H1 (cell line): Measurements from ENCODE around the gene SLC12A6. TPM values are rescaled to one million over a fixed set of nuclear protein-coding genes. Genes with fewer than 3 reads are reported as not detected.

Experiments
- CTCF ChIA-PET: fragments of 300-600 bp; sonication (Branson Sonifier 250); formaldehyde crosslinking; loops from one replicate; lab custom pipeline; 2021; ENCODE audit not compliant: partially characterized antibody; lab: Charles Lee
- POLR2A ChIA-PET: fragments of 300-600 bp; sonication (Branson Sonifier 250); formaldehyde crosslinking; loops from one replicate; lab custom pipeline; 2021; ENCODE audit warnings: inconsistent platforms; ENCODE audit not compliant: partially characterized antibody; lab: Charles Lee
- DNase-seq, 2 experiments: peaks; one replicate each; pipeline versions ENCODE4 v3.0.0 to v3.0.0-alpha.2; 2010 to 2022; ENCODE audit warnings: low spot score in 2 of 2, low read depth in 1 of 2, mixed read lengths in 1 of 2
- FAIRE-seq: peaks from 2 replicates; lab custom pipeline; 2011; peaks lifted over from hg19 to GRCh38; lab: Jason Lieb, UNC
- H2AFZ ChIP-seq: 2 replicates; pipeline ENCODE4 v1.8.1; 2012; ENCODE audit warnings: low read length, inconsistent platforms
- H2AK5ac ChIP-seq: 2 replicates; pipeline ENCODE4 v1.6.1; 2013; ENCODE audit warnings: low read depth, low read length
- H2BK120ac ChIP-seq: replicated peaks from 2 replicates; pipeline ENCODE3; 2013; ENCODE audit warnings: low read depth, low read length, inconsistent platforms
- H2BK12ac ChIP-seq: 2 replicates; pipeline ENCODE4 v1.6.1; 2013; ENCODE audit warnings: low read depth, low read length
- H2BK15ac ChIP-seq: 2 replicates; pipeline ENCODE4 v1.6.1; 2013; ENCODE audit warnings: low read length
- H2BK20ac ChIP-seq: 2 replicates; pipeline ENCODE4 v1.6.1; 2013; ENCODE audit warnings: low read length
- H2BK5ac ChIP-seq: 2 replicates; pipeline ENCODE4 v1.6.1; 2013; ENCODE audit warnings: low read depth, low read length
- H3K14ac ChIP-seq: 2 replicates; pipeline ENCODE4 v1.6.1; 2013; ENCODE audit warnings: inconsistent platforms; ENCODE audit not compliant: insufficient read length
- H3K18ac ChIP-seq: 2 replicates; pipeline ENCODE4 v1.6.1; 2013; ENCODE audit warnings: low read length; ENCODE audit errors: extremely low read depth
- H3K23ac ChIP-seq: 2 replicates; pipeline ENCODE4 v1.6.1; 2013; ENCODE audit warnings: inconsistent platforms; ENCODE audit not compliant: insufficient read length
- H3K23me2 ChIP-seq: 2 replicates; pipeline ENCODE4 v1.6.1; 2013; ENCODE audit warnings: low read depth, low read length
- H3K27ac ChIP-seq: 2 replicates; pipeline ENCODE4 v1.6.1; 2011; ENCODE audit warnings: low read depth, low read length, inconsistent platforms
- H3K27me3 ChIP-seq, 4 experiments: replicated peaks in 1 of 4; 1 replicate in 1 of 4; 2 replicates in 3 of 4; pipeline versions ENCODE4 v1.6.1 to v1.8.1; 2011 to 2013; ENCODE audit warnings: low read length in 3 of 4, mild to moderate bottlenecking in 3 of 4, inconsistent platforms in 2 of 4, mixed read lengths in 2 of 4, moderate library complexity in 1 of 4; ENCODE audit not compliant: control insufficient read depth in 3 of 4, insufficient read depth in 3 of 4; ENCODE audit errors: extremely low read depth in 1 of 4
- H3K36me3 ChIP-seq, 4 experiments: 2 replicates each; pipeline versions ENCODE4 v1.6.1 to v1.8.1; 2011 to 2013; ENCODE audit warnings: mild to moderate bottlenecking in 4 of 4, low read length in 3 of 4, moderate library complexity in 2 of 4, control low read depth in 1 of 4, inconsistent platforms in 1 of 4; ENCODE audit not compliant: insufficient read depth in 4 of 4, control insufficient read depth in 2 of 4
- H3K4ac ChIP-seq: replicated peaks from 2 replicates; pipeline ENCODE3; 2013; ENCODE audit warnings: low read length, low read depth, mixed read lengths, inconsistent platforms; ENCODE audit not compliant: insufficient read length
- H3K4me1 ChIP-seq, 4 experiments: replicated peaks in 1 of 4; 1 replicate in 1 of 4; 2 replicates in 3 of 4; pipeline versions ENCODE4 v1.6.1 to v1.8.1; 2011 to 2013; ENCODE audit warnings: low read length in 3 of 4, inconsistent platforms in 2 of 4, mixed read lengths in 1 of 4; ENCODE audit not compliant: insufficient read depth in 4 of 4, control insufficient read depth in 3 of 4
- H3K4me2 ChIP-seq, 2 experiments: 2 replicates each; pipeline versions ENCODE4 v1.6.1 to v1.8.1; 2011 to 2013; ENCODE audit warnings: low read depth in 2 of 2, low read length in 2 of 2, control low read depth in 1 of 2, inconsistent platforms in 1 of 2, mild to moderate bottlenecking in 1 of 2; ENCODE audit not compliant: insufficient read depth in 1 of 2
- H3K4me3 ChIP-seq, 4 experiments: fragments of 200-600, 300-600 bp in 1 of 4; sonication (generic), shearing (Covaris generic), sonication (Bioruptor Twin) in 1 of 4; 2 replicates each; pipeline versions ENCODE4 v1.5.1 to v1.8.1; 2011 to 2016; ENCODE audit warnings: low read length in 4 of 4, low read depth in 3 of 4, control low read depth in 2 of 4, inconsistent platforms in 2 of 4, mild to moderate bottlenecking in 2 of 4, mixed read lengths in 1 of 4, moderate library complexity in 1 of 4; ENCODE audit not compliant: insufficient read depth in 2 of 4; ENCODE audit errors: extremely low read depth in 1 of 4
- H3K56ac ChIP-seq: replicated peaks from 2 replicates; pipeline ENCODE3; 2013; ENCODE audit warnings: low read depth, mild to moderate bottlenecking, mixed read lengths, low read length, inconsistent platforms; ENCODE audit not compliant: insufficient read length
- H3K79me1 ChIP-seq: 2 replicates; pipeline ENCODE4 v1.6.1; 2013; ENCODE audit warnings: low read depth, low read length, control low read depth
- H3K79me2 ChIP-seq, 2 experiments: 2 replicates each; pipeline versions ENCODE4 v1.6.1 to v1.8.1; 2012 to 2013; ENCODE audit warnings: low read length in 2 of 2, mild to moderate bottlenecking in 2 of 2, inconsistent platforms in 1 of 2; ENCODE audit not compliant: insufficient read depth in 2 of 2, control insufficient read depth in 1 of 2
- H3K9ac ChIP-seq, 4 experiments: replicated peaks in 1 of 4; 1 replicate in 1 of 4; 2 replicates in 3 of 4; pipeline versions ENCODE4 v1.6.1 to v1.8.1; 2011 to 2013; ENCODE audit warnings: low read depth in 3 of 4, low read length in 3 of 4, control low read depth in 2 of 4, mild to moderate bottlenecking in 2 of 4, moderate library complexity in 2 of 4, inconsistent platforms in 1 of 4; ENCODE audit errors: extremely low read depth in 1 of 4
- H3K9me3 ChIP-seq, 2 experiments: 2 replicates each; pipeline versions ENCODE4 v1.6.1 to v1.8.1; 2012 to 2013; ENCODE audit warnings: mild to moderate bottlenecking in 2 of 2, moderate library complexity in 2 of 2, control low read depth in 1 of 2, inconsistent platforms in 1 of 2, low read depth in 1 of 2, low read length in 1 of 2, mixed read lengths in 1 of 2; ENCODE audit not compliant: insufficient read depth in 2 of 2
- H4K20me1 ChIP-seq, 2 experiments: replicated peaks in 1 of 2; 2 replicates each; pipeline versions ENCODE3 to v1.8.1; 2011 to 2013; ENCODE audit warnings: inconsistent platforms in 2 of 2, low read length in 2 of 2, mild to moderate bottlenecking in 1 of 2; ENCODE audit not compliant: insufficient read depth in 2 of 2, control insufficient read depth in 1 of 2
- H4K5ac ChIP-seq: 2 replicates; pipeline ENCODE4 v1.6.1; 2013; ENCODE audit warnings: low read length, low read depth, mixed read lengths, inconsistent platforms; ENCODE audit not compliant: insufficient read length
- H4K8ac ChIP-seq: 2 replicates; pipeline ENCODE4 v1.8.0; 2013; ENCODE audit warnings: mild to moderate bottlenecking, moderate library complexity, low read length, inconsistent platforms; ENCODE audit not compliant: insufficient read depth; ENCODE audit errors: extremely low read depth
- H4K91ac ChIP-seq: replicated peaks from 2 replicates; pipeline ENCODE3; 2013; ENCODE audit warnings: low read length, mixed read lengths, inconsistent platforms; ENCODE audit not compliant: insufficient read length
- CHD1 ChIP-seq: IDR thresholded peaks from 2 replicates; pipeline ENCODE4 v1.6.1; 2012; ENCODE audit warnings: low read depth, low read length, improper control_type of control experiment
- KDM5A ChIP-seq: fragments of 200-600 bp; IDR thresholded peaks from 2 replicates; pipeline ENCODE4 v1.7.1; 2012; ENCODE audit warnings: mild to moderate bottlenecking, low read length, inconsistent platforms, mixed read lengths
- PHF8 ChIP-seq: fragments of 200-600 bp; sonication (generic); conservative IDR thresholded peaks from 2 replicates; pipeline ENCODE4 v1.7.1; 2012; ENCODE audit warnings: low read depth, mild to moderate bottlenecking, inconsistent platforms, low read length, moderate library complexity
- RAD21 ChIP-seq, 2 experiments: IDR thresholded peaks in 1 of 2; conservative IDR thresholded peaks in 1 of 2; 2 replicates each; pipeline ENCODE4 v1.6.1; 2011; ENCODE audit warnings: low read depth in 2 of 2, low read length in 2 of 2, improper control_type of control experiment in 1 of 2, inconsistent platforms in 1 of 2, mild to moderate bottlenecking in 1 of 2, moderate library complexity in 1 of 2
- RXRA ChIP-seq: IDR thresholded peaks from 2 replicates; pipeline ENCODE4 v1.6.1; 2011; ENCODE audit warnings: low read depth, mild to moderate bottlenecking, low read length, moderate library complexity; ENCODE audit not compliant: insufficient read depth
- WGBS, 2 experiments: shearing (Covaris generic) in 1 of 2; methylation state at CpG; one replicate each; pipeline versions ENCODE4 v1.1.6 to v1.1.7; 2013 to 2015; ENCODE audit warnings: low lambda C conversion rate in 2 of 2, mixed read lengths in 2 of 2, inconsistent platforms in 1 of 2, low coverage in 1 of 2, missing lambda C conversion rate in 1 of 2; ENCODE audit not compliant: insufficient replicate concordance in 2 of 2, insufficient coverage in 1 of 2, insufficient read length in 1 of 2; ENCODE audit errors: extremely low coverage in 1 of 2, missing lambda C conversion rate in 1 of 2; 5-methylcytosine and 5-hydroxymethylcytosine counted together
- polyA plus RNA-seq, 7 experiments: library from polyadenylated mRNA; depleted of rRNA in 3 of 7; stranded (reverse) in 5 of 7; unstranded in 2 of 7; fragments of >200 nt in 5 of 7; fragments of 200-250 nt in 2 of 7; gene quantifications; 1 replicate in 5 of 7; 2 replicates in 1 of 7; 4 replicates in 1 of 7; pipeline versions ENCODE4 v1.2.1 to v1.2.3, GENCODE V29; 2011 to 2013; ENCODE audit warnings: missing spikeins in 2 of 7, mixed read lengths in 2 of 7
- total RNA-seq: library from RNA; stranded (reverse); fragmentation: NEBNext Ultra II Directional; extraction: Animal tissue kit (Norgen Biotek cat#: 25700); gene quantifications from 2 replicates; pipeline ENCODE4 v1.2.1, GENCODE V29; 2021

SLC12A6 gene
- total and polyA plus RNA-seq, 2 of the 8 experiments (the other 6 are each of a cell fraction or from before 2014, with no cell fraction given) = 9.2 to 11.1 TPM

GRCh38 chr15:34370129-34370528 is 32.5 kb upstream of the SLC12A6 start:
- Histone ChIP-seq H2AFZ (no peak overlapping the region), H2BK5ac (no peak overlapping the region), H2BK20ac (no peak overlapping the region), H3K18ac (no peak overlapping the region), H4K91ac (no peak overlapping the region), H3K36me3 (no peaks in the 10 kb centered on the region), H3K4me1 (peaks cover 4 to 8% (median 6%) of the 10 kb centered on the region in 4 experiments; a peak in 6 of 7 replicates), H3K9ac (no peak overlapping the region), H4K8ac (no peak overlapping the region), H2AK5ac (no peak overlapping the region), H4K20me1 (peaks cover 2 to 7% of the 10 kb centered on the region in 2 experiments), H3K27ac (no peak overlapping the region), H3K79me1 (peaks cover 8% of the 10 kb centered on the region)
- DNase-seq = no peak
- no peak for FAIRE-seq
- POLR2A ChIA-PET = no interaction called here
- TF ChIP-seq RXRA (no peak), PHF8 (no peak), CHD1 (no peak), KDM5A (no peak), RAD21 (IDR thresholded peaks at IDR 0.05 in 1 of 2, conservative IDR thresholded peaks at IDR 0.05 in 1 of 2; ENCODE audit: low read depth in 2 of 2, low read length in 2 of 2) (no peak)
- TF ChIP-seq, all 59 proteins: peak for 0
- H3K23ac ChIP-seq = no peak overlapping the region
- H2BK12ac ChIP-seq = no peak overlapping the region
- H3K56ac ChIP-seq = no peak overlapping the region
- peaks cover 0 to 12% of the 10 kb centered on the region in 2 experiments; a peak in 3 of 4 replicates for H3K79me2 ChIP-seq
- no peaks in the 10 kb centered on the region for H3K27me3 ChIP-seq
- WGBS, 2 experiments = 81% methylated on average over 2 of the region's 2 CpGs; no CpG with 5 or more reads in 1 of the 2 experiments
- H3K14ac ChIP-seq = no peak overlapping the region
- no peak overlapping the region for H3K4me2 ChIP-seq
- H3K9me3 ChIP-seq = peaks cover 0 to 10% of the 10 kb centered on the region in 2 experiments; a peak in 2 of 4 replicates
- no peak overlapping the region for H4K5ac ChIP-seq
- H2BK15ac ChIP-seq = no peak overlapping the region
- no peak overlapping the region for H3K4me3 ChIP-seq
- H3K4ac ChIP-seq = no peak overlapping the region
- no peak overlapping the region for H2BK120ac ChIP-seq
- CTCF ChIA-PET = no interaction called here
- H3K23me2 ChIP-seq = peaks cover 4% of the 10 kb centered on the region; the same call in 1 of the 2 replicates
